DND-41 (cell line): ENCODE measurements around the gene TMEM214.

Experiments used
- ATAC-seq: fragments of 200-7000 bp; cut with Tn5 transposase; 3 replicates; pipeline ENCODE4 v1.9.1; 2021; ENCODE audit warnings: low read depth; ENCODE audit not compliant: insufficient read depth
- DNase-seq: peaks from one replicate; pipeline ENCODE4 v3.0.0-alpha.2; 2020
- H2AFZ ChIP-seq: 2 replicates; pipeline ENCODE4 v1.6.0; 2012; ENCODE audit warnings: low read depth, low read length
- H3K27ac ChIP-seq: 2 replicates; pipeline ENCODE4 v1.5.1; 2012; ENCODE audit warnings: low read length, inconsistent platforms
- H3K27me3 ChIP-seq: fragments of 200-600 bp; sonication (generic); 2 replicates; pipeline ENCODE4 v1.6.0; 2012; ENCODE audit warnings: low read length, mild to moderate bottlenecking, inconsistent platforms; ENCODE audit not compliant: insufficient read depth, poor library complexity
- H3K36me3 ChIP-seq: 2 replicates; pipeline ENCODE4 v1.5.1; 2012; ENCODE audit warnings: low read length, inconsistent platforms; ENCODE audit not compliant: insufficient read depth
- H3K4me1 ChIP-seq: 2 replicates; pipeline ENCODE4 v1.5.1; 2012; ENCODE audit warnings: mild to moderate bottlenecking, low read length; ENCODE audit not compliant: insufficient read depth
- H3K4me2 ChIP-seq: 2 replicates; pipeline ENCODE4 v1.6.0; 2012; ENCODE audit warnings: mild to moderate bottlenecking, moderate library complexity, low read length, inconsistent platforms; ENCODE audit not compliant: insufficient read depth
- H3K4me3 ChIP-seq, 2 experiments: fragments of 200-600 bp in 1 of 2; shearing (Covaris generic) in 1 of 2; 2 replicates each; pipeline ENCODE4 v1.5.1; 2012 to 2016; ENCODE audit warnings: inconsistent platforms in 2 of 2, low read length in 2 of 2, mild to moderate bottlenecking in 2 of 2, low read depth in 1 of 2, moderate library complexity in 1 of 2
- H3K79me2 ChIP-seq: 2 replicates; pipeline ENCODE4 v1.6.0; 2012; ENCODE audit warnings: low read length, inconsistent platforms; ENCODE audit not compliant: insufficient read depth
- H3K9ac ChIP-seq: 2 replicates; pipeline ENCODE4 v1.6.0; 2012; ENCODE audit warnings: low read depth, mild to moderate bottlenecking, inconsistent platforms, low read length, moderate library complexity
- H3K9me3 ChIP-seq: 2 replicates; pipeline ENCODE4 v1.5.1; 2012; ENCODE audit warnings: low read length, moderate library complexity, mild to moderate bottlenecking, inconsistent platforms; ENCODE audit not compliant: insufficient read depth, severe bottlenecking
- H4K20me1 ChIP-seq: 2 replicates; pipeline ENCODE4 v1.6.0; 2012; ENCODE audit warnings: low read length; ENCODE audit not compliant: insufficient read depth
- EZH2 ChIP-seq: IDR thresholded peaks from 3 replicates; pipeline ENCODE4 v1.6.1; 2012; ENCODE audit warnings: borderline replicate concordance, low read depth, mild to moderate bottlenecking, moderate library complexity, low read length, inconsistent platforms; ENCODE audit not compliant: severe bottlenecking
- TF ChIP-seq, protein P1 (sequence below): IDR thresholded peaks from 2 replicates; pipeline ENCODE4 v1.5.1; 2012; ENCODE audit warnings: borderline replicate concordance, low read length, moderate library complexity, mild to moderate bottlenecking; ENCODE audit not compliant: poor library complexity, severe bottlenecking; ENCODE audit errors: extremely low read depth

Gene TMEM214

DNA sequence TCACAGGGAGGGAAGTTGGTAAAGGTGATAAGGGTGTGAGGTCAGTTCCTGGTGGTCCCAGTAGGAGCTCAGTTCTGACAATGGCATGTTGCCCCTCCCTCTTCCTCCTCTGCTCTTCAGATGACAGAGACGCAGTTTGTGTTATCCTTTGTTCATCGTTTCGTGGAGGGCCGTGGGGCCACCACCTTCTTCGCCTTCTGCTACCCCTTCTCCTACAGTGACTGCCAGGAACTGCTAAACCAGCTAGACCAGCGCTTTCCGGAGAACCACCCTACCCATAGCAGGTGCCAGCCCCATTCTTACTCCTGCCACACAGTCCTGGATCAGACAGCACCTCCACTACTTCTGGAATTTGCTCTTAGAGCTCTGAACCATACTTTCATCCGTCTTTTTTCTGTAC is 21.0 kb downstream of the TMEM214 start:
- Histone ChIP-seq H3K9me3 (no peaks in the 10 kb centered on the region), H3K4me3 (no peak overlapping the region), H3K9ac (no peak overlapping the region), H3K27ac (no peak overlapping the region), H2AFZ (no peak overlapping the region), H3K27me3 (no peaks in the 10 kb centered on the region), H3K4me1 (peaks cover 30% of the 10 kb centered on the region), H3K36me3 (peaks cover 59% of the 10 kb centered on the region), H3K4me2 (no peak overlapping the region), H3K79me2 (peaks cover 12% of the 10 kb centered on the region), H4K20me1 (0 out of 2 replicates have a peak, but pooled peaks cover 3% of the 10 kb centered on the region)
- TF ChIP-seq EZH2 = no peak
- TF ChIP-seq, protein P1, sequence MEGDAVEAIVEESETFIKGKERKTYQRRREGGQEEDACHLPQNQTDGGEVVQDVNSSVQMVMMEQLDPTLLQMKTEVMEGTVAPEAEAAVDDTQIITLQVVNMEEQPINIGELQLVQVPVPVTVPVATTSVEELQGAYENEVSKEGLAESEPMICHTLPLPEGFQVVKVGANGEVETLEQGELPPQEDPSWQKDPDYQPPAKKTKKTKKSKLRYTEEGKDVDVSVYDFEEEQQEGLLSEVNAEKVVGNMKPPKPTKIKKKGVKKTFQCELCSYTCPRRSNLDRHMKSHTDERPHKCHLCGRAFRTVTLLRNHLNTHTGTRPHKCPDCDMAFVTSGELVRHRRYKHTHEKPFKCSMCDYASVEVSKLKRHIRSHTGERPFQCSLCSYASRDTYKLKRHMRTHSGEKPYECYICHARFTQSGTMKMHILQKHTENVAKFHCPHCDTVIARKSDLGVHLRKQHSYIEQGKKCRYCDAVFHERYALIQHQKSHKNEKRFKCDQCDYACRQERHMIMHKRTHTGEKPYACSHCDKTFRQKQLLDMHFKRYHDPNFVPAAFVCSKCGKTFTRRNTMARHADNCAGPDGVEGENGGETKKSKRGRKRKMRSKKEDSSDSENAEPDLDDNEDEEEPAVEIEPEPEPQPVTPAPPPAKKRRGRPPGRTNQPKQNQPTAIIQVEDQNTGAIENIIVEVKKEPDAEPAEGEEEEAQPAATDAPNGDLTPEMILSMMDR = no peak
- DNase-seq = no peak
- ATAC-seq = no peak

DNA sequence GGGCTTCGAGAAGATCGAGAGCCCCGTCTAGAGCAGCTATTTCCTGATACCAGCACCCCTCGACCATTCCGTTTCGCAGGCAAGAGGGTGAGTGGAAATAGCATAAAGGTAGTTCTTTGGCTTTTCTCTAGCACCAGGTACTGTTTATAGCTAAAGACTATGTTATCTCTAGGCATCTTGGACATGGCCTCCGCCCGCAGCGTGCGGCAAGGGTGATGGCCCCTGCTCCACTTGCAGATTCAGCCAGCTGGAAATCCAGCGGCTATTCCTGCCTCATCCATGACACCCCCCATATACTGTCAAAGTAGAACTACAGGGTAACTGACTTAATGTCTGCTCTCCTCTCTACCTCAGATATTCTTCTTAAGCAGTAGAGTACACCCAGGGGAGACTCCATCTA is 22.0 kb downstream of the TMEM214 start:
- H3K27me3 ChIP-seq = no peaks in the 10 kb centered on the region
- peaks cover 20% of the 10 kb centered on the region for H3K4me1 ChIP-seq
- no peak overlapping the region for H3K4me3 ChIP-seq
- TF ChIP-seq EZH2 = no peak
- no peak overlapping the region for H3K27ac ChIP-seq
- H3K36me3 ChIP-seq = peaks cover 69% of the 10 kb centered on the region
- H3K79me2 ChIP-seq = peaks cover 12% of the 10 kb centered on the region
- no peaks in the 10 kb centered on the region for H3K9me3 ChIP-seq
- no peak overlapping the region for H2AFZ ChIP-seq
- no peak overlapping the region for H3K9ac ChIP-seq
- H3K4me2 ChIP-seq = no peak overlapping the region
- 0 out of 2 replicates have a peak, but pooled peaks cover 3% of the 10 kb centered on the region for H4K20me1 ChIP-seq
- ATAC-seq (no peak), DNase-seq (no peak)

DNA sequence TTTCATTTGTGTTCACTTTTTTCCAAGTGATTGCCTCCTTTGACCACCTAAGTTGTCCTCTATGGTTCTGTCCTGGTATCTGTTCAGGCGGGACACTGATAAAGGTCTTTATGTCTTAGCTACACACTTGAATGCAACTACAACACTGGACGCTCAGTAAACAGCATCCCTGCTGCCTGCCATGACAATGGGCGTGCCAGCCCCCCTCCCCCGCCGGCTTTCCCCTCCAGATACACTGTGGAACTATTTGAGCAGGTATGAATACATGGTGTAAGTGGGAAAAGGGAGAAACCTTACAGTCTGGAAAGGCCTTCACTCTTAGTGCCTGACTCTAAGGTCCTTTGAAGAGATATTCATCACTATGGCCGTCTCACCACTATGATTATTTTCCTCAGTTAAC is 24.4 kb downstream of the TMEM214 start:
- ATAC-seq = no peak

DNA sequence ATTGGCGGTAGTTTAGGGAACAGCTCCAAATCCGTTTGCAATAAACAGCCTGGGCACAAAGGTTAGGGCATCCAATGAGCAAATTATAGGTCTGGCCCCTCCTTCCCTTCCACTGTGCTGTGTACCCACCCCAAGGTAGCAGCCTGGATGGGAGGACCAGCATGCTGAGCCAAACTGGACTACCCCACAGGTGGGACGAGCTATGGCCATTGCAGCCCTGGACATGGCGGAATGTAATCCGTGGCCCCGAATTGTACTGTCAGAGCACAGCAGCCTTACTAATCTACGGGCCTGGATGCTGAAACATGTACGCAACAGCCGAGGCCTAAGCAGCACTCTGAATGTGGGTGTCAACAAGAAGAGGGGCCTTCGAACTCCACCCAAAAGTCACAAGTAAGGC is 25.4 kb downstream of the TMEM214 start:
- no peaks in the 10 kb centered on the region for H3K27me3 ChIP-seq
- no peaks in the 10 kb centered on the region for H3K79me2 ChIP-seq
- H3K9me3 ChIP-seq = no peaks in the 10 kb centered on the region
- no peak overlapping the region for H3K4me3 ChIP-seq
- no peak overlapping the region for H3K4me2 ChIP-seq
- DNase-seq (no peak), ATAC-seq (no peak)
- peaks cover 77% of the 10 kb centered on the region for H3K36me3 ChIP-seq
- no peak overlapping the region for H3K9ac ChIP-seq
- H3K27ac ChIP-seq = no peak overlapping the region
- H4K20me1 ChIP-seq = 0 out of 2 replicates have a peak, but pooled peaks cover 3% of the 10 kb centered on the region
- H2AFZ ChIP-seq = no peak overlapping the region
- peaks cover under 1% of the 10 kb centered on the region; the same call in 1 of the 2 replicates for H3K4me1 ChIP-seq
- no peak for TF ChIP-seq EZH2
- TF ChIP-seq, protein P1 = no peak

More for the DNA sequence above, 24.4 kb downstream of the TMEM214 start:
- no peak overlapping the region for H3K9ac ChIP-seq
- H3K9me3 ChIP-seq = no peaks in the 10 kb centered on the region
- H4K20me1 ChIP-seq = 0 out of 2 replicates have a peak, but pooled peaks cover 3% of the 10 kb centered on the region
- H3K36me3 ChIP-seq = peaks cover 78% of the 10 kb centered on the region
- H3K27ac ChIP-seq = no peak overlapping the region
- H3K4me2 ChIP-seq = no peak overlapping the region
- no peak overlapping the region for H3K4me3 ChIP-seq
- peaks cover 11% of the 10 kb centered on the region for H3K4me1 ChIP-seq
- H3K79me2 ChIP-seq = peaks cover 8% of the 10 kb centered on the region
- DNase-seq = no peak
- no peaks in the 10 kb centered on the region for H3K27me3 ChIP-seq
- no peak overlapping the region for H2AFZ ChIP-seq
- TF ChIP-seq, protein P1 = no peak
- no peak for TF ChIP-seq EZH2
